Spleen (tissue), 7 donors: ENCODE measurements around the gene WDR72.

ENCODE experiments used
- POLR2A ChIP-seq, 3 donors: fragments of 450-650 bp; IDR thresholded peaks; one replicate each; pipeline ENCODE4 v1.5.1; 2017; ENCODE audit warnings: antibody characterized with exemption in 3 of 3, mild to moderate bottlenecking in 1 of 3
- TF ChIP-seq, protein P1 (sequence below), 11 experiments: fragments of 200-600 bp in 7 of 11; fragments of 450-650 bp in 4 of 11; sonication (generic) in 4 of 11; IDR thresholded peaks in 8 of 11; conservative IDR thresholded peaks in 3 of 11; 1 replicate in 7 of 11; 2 replicates in 4 of 11; pipeline versions ENCODE4 v1.4.0 to v1.8.0; 2016 to 2021; ENCODE audit warnings: antibody characterized with exemption in 11 of 11, inconsistent platforms in 4 of 11, mild to moderate bottlenecking in 1 of 11
- donor health status: DM: no; HTN: no; CAD: no; lungs with moderate emphysema.
- donor health status: DM: no; HTN: no; CAD: no.
- donor health status: DM: no; HTN: no; CAD: no.

DNA sequence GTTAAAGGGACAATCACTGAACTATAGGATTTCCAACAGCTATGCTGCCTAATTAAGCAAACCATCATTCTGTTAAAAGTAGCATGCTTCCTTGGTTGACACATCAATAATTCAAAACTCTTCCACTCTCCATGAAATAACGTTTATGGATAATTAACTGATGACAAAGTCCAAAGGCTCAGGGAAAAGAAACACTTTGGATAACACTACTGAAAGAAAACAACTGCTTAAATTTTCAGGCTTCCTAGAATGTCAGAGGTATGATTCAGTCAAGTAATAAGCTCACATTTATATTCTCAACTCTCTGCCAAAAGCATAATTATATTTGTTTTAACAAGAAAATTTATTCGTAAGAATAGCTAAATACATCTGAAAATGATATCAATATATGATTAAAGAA lies 49.6 kb downstream of the WDR72 start:
- no peak for TF ChIP-seq POLR2A (IDR thresholded peaks at IDR 0.05)
- TF ChIP-seq, protein P1, sequence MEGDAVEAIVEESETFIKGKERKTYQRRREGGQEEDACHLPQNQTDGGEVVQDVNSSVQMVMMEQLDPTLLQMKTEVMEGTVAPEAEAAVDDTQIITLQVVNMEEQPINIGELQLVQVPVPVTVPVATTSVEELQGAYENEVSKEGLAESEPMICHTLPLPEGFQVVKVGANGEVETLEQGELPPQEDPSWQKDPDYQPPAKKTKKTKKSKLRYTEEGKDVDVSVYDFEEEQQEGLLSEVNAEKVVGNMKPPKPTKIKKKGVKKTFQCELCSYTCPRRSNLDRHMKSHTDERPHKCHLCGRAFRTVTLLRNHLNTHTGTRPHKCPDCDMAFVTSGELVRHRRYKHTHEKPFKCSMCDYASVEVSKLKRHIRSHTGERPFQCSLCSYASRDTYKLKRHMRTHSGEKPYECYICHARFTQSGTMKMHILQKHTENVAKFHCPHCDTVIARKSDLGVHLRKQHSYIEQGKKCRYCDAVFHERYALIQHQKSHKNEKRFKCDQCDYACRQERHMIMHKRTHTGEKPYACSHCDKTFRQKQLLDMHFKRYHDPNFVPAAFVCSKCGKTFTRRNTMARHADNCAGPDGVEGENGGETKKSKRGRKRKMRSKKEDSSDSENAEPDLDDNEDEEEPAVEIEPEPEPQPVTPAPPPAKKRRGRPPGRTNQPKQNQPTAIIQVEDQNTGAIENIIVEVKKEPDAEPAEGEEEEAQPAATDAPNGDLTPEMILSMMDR (IDR thresholded peaks at IDR 0.05 in 8 of 11, conservative IDR thresholded peaks at IDR 0.05 in 3 of 11), result no peak
